NCI-H510A treated with DMSO at 0.1 percent for 48 hours (cell line): ENCODE measurements around the gene SERPINB7.

Experiments
- DNase-seq: peaks from one replicate; lab custom pipeline; 2025; lab: John Stamatoyannopoulos, UW

SERPINB7 gene

DNA sequence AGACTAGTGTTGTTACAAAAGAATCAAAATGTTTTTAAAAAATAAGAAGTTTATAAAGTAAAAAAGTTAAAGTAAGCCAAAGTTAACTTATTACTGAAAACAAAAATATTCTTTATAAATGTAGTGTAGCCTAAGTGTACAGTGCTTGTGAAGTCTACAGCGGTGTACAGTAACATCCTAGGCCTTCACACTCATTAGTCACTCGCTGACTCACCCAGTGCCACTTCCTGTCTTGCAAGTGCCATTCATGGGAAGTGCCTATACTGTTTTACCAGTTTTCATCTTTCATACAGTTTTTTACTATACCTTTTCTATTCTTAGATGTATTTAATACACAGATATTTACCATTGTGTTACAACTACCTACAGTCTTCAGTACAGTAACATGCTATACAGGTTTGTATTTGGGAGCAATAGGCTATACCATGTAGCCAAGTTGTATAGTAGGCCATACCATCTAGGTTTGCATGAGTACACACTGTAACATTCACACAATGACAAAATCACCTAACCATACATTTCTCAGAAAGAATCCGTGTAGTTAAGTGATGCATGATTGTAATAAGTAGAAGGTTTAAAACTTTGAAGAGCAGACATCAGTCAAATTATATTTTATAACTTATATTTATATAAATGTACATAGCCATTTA, 13.4 kb downstream of the SERPINB7 start:
- DNase-seq: no peak

DNA sequence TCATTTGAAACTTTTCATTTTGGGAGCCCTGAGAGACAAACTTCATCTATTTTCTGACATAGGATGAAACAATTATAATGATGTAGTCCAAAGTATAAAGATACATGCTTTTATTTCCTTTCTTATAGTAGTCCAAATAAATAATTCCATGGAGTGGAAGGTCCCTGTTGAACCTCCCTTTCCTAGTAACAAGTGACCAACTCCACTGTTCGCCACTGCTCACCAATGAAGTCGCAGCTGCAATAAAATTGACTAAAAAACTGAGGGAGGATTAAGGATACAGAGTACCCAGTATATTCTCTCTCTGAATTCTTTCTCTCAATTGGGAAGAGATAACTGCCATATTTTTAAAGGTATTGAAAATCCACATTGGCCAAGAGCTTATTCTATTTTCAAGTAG, 14.1 kb downstream of the SERPINB7 start:
- DNase-seq: no peak

DNA sequence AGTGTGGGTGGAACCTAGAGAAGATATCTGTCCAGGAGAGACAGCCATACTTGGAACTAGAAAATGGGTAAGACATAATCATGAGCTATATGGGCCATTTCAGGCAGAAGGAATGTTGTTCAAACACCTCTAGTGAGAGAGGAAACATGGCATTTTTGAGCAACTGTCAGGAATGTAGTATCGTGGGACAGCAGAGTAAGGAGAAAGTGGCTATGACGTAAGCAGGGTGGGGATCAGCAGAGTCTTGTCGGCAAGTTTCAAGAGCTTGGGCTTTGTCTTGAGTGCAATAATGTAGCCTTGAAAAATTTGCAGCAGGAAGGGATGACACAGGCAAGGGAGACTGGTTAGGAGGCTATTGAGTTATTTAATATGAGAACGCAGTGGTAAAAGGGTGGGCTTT, 20.4 kb downstream of the SERPINB7 start:
- DNase-seq: no peak

DNA sequence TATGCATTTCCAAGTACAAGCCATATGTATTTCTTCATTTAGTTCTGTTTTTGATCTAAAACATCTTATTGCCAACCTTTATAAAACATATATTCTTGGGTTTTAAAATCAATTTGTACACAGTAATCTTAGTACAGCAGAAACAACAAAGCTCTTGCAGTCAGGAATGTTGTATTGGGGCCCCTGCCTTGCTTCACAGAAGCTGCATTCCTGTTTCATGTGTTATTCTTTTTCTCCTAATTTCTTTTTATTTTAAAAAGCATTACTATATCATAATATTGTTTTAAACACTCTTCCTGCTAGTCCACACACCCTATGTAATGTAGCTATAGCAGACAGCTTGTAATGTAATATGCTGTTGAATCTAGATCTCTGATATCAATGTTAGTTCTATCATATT, 24.0 kb downstream of the SERPINB7 start:
- DNase-seq: no peak

DNA sequence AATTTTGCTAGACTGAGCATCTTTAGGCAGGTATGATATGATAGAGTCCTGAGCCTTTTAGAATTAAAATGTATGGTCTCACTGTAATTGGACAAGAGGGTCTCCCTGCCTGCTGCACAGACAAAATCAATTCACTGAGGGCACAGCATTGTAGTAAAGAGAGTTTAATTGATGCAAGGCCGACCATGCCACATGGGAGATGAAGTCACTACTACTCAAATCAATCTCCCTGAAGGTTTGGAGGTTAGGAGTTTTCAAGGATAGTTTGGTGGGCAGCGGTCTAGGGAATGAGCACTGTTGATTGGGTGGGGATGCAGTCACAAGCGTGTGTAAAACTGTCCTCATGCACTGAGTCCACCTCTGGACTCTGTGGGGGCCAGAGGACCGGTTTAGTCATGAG, 26.1 kb downstream of the SERPINB7 start:
- DNase-seq: no peak

DNA sequence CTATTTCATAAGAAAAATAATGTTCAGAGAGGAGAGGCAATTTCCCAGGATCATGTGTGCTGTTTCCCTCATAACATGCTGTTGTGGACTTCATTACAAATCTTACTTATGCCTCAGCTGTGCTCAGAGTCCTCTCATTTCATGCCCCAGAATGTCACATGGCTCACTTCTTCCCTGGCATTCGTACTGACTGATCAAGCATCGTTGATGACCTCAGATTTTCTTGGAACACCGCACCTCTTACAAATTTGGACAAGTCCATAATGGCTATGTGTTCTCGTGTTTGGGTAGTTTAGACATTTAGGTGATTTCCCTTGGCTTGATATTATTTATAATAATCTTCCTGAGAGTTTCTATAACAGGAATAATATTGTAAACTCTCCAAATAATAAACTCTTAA, 32.9 kb downstream of the SERPINB7 start:
- no peak for DNase-seq

DNA sequence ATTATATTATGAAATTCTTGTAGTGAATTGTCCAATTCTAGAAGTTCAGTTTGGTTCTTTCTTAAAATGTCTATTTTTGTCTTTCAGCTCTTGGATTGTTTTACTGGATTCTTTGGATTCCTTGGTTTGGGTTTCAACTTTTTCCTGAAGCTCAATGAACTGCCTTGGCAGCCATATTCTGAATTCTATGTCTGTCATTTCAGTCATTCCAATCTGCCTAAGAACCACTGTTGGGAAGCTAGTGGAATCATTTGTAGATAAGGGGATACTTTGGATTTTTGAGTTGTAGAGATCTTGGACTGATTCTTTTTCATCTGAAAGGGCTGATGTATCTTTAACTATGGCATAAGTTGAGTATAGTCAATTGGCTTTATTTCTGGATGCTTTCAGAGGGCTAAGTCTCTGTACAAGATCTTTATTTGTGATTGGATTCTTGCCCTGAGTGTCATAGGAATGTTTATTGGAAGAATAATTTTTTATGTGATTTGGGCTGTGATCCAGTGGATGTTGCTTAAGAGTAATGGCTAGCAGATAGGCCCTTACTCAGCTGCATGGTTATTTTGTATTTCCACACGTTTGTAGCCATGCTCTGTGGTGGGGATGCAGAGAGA, 42.3 kb downstream of the SERPINB7 start:
- DNase-seq: no peak

DNA sequence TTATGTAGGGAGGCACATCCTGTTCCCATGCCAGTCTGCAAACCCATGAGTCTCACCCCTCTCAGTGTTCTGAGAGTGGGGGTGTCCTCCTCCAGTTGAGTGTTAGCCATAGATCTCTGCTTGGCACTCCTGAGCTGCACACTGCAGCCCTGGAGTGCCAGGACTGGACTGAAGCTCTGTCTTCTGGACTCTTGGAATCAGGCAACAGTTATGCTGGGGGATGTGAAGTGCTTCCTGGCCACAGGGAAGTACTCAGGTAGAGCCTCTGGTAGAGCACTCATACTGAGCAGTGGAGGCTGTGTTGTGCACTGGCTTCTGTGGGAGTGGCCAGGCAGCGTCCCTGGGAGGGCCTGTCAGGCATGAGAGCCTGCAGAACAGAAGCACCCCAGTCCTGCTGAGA, 43.0 kb downstream of the SERPINB7 start:
- no peak for DNase-seq

DNA sequence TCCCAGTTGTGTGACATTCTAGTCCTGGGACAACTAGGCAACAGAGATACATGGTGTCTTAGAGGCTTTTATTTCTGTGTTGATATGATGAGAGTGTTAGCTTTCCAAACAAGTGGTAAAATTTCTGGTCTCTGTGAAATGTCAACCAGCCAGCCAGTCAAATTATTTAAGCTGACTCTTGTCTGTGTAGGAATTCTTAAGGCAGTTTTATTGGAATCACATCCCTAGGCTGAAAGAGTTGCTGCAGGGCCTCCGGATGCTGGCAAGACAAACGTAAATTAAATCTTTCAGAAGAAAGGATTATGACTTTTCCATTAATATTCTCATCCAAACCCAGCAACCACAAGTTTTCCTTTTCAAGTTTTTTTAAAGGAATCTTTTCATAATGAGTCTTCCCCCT, 44.6 kb downstream of the SERPINB7 start:
- DNase-seq: no peak

DNA sequence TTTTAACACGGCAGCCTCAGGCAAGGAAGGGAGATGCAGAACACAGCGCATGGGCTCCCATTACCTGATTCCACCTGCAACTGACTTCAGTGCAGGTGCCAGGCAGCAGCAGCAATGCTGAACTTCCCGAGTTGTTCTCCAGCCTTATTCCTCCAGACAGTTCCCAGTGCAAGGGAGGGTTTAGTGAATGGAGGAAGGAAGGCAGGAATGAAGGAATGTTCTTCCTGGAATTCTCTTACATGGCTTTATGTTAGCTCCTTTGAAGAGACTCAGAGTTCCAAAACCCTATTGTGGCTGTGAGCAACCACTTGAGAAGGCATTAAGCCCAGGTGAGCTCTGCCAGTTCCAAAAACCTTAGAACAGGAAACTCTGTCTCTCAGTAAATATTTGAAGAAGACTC, 45.5 kb downstream of the SERPINB7 start:
- DNase-seq: no peak

DNA sequence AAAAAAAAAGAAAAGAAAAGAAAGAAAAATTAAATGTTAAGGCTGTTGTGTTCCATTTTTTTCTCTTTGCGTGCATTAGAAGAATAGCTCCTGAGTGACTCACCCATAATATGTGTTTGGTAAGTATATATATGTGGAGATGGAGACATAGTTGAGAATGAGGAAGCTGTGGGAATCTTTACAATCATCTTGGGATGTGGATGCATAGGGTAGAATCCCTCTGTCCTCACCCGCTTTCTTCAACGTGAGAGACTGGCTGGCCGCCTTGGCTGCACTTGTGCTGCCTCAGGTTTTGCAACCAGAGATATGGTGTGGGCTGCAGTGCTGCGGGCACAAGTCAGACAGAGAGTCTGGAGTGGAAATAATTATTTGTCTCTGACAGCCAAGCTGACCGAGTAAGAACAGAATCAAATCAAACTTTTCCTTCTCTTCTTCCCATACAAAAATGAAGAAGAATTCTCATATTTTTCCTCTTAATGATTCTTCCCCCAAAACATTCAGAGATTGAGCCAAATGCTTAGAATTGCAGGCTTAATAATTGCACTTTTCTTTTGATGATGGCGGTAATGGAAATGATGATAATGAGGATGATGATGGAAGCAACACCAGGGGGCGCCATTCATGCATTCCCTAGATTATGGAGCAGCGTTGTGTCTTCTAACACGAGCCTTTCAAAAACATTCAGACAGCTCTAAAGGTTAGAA, 48.5 kb downstream of the SERPINB7 start:
- DNase-seq: no peak

DNA sequence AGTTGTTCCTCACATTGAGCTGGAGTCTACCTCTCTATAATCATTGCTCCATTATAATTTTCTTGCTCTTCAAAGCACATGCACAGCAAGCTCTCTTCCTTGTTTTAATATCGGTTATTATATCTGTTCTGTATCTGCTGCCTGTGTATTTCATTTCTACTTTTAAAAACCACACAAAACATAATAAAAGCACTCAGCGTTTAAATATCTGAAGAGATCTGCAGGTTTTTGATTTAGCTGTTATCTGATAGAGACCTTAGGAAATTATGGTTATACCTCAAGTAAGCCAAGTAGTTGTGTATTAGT, 49.0 kb downstream of the SERPINB7 start:
- DNase-seq: no peak

DNA sequence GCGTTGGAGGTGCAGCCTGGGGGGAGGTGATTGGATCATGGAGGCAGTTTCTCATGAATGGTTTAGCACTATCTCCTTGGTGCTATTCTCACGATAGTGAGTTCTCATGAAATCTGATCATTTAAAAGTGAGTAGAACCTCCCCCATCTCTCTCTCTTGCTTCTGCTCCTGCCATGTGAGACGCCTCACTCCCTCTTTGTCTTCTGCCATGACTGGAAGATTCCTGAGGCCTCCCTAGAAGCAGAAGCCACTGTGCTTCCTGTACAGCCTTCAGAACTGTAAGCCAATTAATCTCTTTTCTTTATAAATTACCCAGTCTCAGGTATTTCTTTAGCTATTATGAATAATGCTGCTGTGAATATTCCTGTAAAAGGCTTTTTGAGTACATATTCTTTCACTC, 52.9 kb downstream of the SERPINB7 start:
- DNase-seq: no peak

DNA sequence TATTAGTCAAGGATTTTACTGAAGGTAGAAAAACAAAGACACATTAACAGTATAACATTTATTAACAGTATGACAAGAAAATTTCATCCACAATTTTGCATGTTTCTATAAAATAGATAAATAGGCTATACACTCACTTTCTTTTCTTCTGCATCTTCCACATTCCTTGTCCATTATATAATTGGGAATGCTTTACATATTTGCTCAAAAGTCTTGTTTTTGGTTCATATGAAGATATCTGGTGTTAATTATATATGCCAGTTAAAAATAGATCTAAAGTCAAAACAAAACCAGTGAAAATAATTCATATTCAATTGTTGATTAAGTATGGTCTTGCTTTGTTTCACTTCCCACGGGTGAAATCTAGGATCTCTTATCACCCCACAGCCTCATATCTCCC, 53.4 kb downstream of the SERPINB7 start:
- no peak for DNase-seq

DNA sequence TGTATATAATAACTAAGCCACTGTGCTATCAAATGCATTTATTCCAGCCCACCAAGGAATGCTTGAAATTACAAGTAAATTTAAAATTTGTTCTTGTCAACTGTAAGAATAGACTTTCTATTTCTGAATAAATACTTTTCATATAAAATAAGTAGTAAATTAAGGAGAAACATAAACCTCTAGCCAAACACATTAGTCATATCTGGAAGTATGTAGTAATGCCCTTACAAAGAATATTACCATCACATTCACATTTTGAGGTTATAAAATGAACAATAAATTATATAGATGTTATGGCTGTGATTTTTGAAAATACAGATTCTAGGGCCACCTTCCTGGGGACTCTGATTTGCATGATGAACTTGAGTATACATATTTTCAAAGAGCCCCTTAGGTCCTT, 54.7 kb downstream of the SERPINB7 start:
- DNase-seq: no peak

DNA sequence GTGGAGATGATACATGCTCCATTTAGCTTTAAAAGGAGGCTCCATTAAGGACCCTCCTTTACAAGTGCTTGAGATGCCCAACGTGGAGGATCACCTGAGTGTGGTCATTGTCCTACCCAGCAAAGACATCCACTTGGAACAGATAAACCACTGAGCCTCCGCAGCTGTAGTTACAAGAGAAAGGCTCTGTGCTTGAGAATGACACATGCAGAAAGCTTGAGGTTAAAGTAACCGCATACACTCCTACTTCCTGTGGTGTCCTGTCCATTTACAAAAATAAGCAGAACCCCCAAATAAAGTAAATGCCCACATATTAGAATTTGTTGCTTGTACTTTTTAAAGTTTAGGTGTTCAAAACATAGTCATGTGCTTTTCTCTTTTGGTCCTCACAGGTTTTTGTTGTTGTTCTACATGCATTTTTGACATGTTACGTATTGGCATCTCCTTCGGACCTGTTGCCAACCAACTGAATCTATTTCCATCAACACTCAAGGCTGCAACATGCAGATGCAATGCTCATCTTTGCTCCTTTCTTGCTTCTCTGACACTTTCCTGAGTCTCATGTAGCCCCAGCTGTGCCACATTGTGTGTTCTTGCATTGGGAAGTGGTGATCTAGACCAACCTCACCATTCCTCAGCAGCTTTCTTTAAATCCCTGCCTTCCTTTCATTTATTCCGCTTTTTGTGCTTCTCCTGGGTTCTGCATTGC, 56.0 kb downstream of the SERPINB7 start:
- DNase-seq: no peak

DNA sequence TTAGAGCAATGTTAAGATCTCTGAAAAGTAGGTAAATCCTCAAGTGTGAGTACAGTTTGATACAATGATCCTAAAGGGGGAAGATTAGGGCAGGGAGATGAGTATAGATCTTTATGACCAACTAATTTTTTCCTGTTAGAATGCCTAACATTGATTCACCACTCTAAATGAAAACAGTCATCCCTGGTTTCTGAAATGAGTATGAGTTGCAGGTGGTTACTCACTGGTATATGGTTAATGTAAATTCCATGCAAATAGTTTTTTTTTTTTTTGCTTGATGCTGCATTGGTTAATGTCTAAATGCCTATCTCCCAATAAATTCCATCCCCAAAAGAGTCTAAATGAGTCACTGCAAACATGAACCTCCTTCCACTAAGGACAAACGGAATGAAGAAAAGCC, 57.3 kb downstream of the SERPINB7 start:
- DNase-seq: no peak

DNA sequence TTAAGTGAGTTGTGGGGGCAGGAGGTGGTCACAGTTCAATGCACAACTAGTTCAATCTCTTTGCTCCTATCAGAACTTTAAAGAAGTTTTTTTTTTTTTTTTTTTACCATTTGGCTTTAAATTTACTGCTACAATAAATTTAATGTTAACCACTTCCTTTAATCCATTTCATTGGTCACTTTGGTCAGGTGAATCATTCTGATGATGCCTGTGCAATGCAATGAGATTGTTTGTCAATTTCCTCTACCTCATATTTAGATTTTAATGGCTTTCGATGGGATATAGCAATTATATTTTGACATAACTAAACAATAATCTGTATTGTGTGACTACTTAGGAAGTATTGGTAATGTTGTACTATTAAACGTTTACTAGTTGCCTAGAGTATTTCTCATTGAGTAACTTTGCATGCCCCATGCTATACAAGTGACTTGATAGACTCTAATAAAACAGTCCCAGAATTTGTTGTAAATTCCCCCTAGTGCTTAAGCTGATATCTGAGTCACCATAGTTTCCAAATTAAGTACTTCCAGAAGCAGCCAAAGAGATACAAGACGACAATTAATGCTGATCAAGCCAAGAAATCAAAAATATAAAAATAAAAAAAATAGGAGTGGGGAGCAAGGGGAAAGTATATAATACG, 59.4 kb downstream of the SERPINB7 start:
- DNase-seq: no peak

DNA sequence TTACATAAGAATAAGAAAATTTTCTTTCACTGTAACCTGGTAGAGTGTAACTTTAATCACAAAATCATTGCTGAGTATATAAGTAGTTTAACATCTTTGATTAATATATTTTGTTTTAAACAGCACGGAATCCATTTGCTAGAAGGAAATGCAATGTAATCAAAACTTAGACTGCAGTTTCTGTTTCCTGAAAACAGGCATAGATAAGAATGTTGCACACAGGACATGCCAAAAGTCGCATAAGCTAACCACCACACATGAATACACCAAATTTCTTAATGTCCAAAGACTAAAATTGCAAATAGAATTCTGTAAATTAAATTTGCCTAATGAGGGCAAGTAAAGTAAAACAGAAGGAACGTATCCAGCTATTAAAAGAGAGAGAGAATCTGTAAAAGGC, 61.2 kb downstream of the SERPINB7 start:
- no peak for DNase-seq

DNA sequence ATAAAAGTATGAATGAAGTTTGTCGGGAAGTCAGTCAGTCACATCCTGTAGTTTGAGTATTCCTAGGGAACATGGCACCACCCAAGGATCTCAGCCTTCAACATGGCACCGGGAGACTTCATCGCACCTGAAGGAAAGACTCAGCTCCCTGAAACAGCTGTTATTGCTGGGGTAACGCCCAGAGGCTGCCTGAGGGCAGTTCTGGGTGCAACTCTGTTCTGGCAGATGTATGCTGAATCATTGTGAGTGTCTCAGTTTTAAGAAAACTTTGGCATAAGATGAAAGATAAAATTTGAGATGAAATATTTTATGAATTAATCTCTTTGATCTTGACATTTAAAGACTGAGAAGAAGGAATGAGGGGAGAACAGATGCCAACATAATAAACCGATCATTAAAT, 62.4 kb downstream of the SERPINB7 start:
- DNase-seq: no peak

DNA sequence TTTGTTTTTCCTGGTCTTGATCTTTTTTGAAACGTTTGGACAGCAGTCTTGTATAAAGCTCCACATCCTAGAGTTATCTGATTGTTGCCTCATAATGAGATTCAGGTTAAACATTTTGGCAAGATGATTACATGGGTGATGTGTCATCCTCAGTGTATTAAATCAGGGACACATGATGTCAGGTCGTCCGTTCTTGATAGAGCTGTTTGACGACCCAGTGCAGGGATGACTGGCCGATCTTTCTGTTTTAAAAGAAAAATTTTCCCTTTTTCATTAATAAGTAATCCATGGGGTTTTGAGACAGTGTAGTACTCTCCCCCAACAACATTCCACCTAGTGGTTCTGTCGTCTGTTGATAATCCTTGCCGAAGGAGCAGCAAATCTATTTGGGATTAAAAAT, 67.8 kb downstream of the SERPINB7 start:
- DNase-seq: no peak

DNA sequence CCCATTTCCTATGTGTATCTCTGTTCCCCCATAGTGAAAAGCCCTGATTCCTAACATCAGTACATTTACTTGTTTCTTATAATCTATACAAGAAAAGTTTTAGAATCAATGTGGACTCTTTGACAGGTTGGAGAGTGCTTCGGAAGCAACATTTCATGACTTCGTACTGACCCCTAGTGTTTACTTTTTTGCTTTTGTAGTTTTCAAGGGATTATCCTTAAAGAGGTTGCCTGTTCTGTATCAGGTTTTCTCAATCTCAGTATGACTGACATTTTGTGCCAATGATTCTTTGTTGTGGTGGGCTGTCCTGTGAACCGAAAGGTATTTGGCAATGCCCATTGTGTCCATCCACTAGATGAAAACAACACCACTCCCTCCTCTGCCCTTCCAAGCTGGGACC, 69.0 kb downstream of the SERPINB7 start:
- DNase-seq: peak; percentile 60

DNA sequence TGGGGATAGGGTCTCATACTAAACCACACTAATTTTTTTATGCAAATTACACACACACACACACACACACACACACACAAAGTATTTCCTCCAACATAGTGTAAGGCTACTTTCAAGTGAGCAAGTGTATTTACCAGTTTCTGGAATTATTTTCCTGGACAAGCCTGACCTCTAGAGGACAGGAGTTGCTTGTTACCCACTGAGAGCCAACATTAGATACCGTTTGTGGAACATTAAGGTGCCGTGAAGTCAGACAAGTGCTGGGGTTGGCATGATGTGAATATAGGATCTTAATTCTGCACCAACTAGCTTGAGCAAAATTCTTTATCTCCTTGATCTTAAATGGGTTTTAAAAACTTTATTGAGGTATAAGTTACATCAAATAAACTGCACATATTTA, 72.9 kb downstream of the SERPINB7 start:
- peak; percentile 76 for DNase-seq
